HG03565 (cell line): ENCODE measurements around the gene DUS1L.

Experiments used
- ATAC-seq: cut with Tn5 transposase; IDR thresholded peaks from one replicate; pipeline ENCODE4 v1.9.1; 2021; ENCODE audit warnings: mild to moderate bottlenecking, moderate library complexity; ENCODE audit not compliant: unreplicated experiment

DUS1L gene

GRCh38 chr17:82065638-82066303, at the start of gene DUS1L:
Gene DUS1L, minus strand, starts transcription at chr17:82065804. Its CDS starts 745 bp downstream, at chr17:82065059.
- peak; percentile 61 for ATAC-seq

DNA sequence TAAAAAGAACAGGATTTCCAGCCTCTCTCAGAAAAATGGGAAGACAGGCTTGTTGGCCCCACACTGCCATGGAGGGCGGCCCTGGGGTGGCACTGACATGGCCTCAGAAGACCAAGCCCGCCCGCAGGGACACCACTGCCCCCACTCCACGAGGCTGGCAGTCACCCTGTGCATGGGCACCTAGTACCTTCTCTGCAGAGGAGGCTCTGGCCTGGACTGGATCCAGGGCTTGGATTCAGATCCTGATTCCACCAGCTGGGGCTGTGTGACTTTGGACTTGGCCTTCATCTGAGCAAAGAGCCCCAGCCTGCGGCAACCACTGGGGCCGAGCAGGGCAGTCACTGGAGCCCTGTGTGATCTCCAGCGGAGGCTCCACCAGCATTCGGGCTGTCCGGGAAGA, 49.3 kb upstream of the DUS1L start:
- ATAC-seq = no peak

DNA sequence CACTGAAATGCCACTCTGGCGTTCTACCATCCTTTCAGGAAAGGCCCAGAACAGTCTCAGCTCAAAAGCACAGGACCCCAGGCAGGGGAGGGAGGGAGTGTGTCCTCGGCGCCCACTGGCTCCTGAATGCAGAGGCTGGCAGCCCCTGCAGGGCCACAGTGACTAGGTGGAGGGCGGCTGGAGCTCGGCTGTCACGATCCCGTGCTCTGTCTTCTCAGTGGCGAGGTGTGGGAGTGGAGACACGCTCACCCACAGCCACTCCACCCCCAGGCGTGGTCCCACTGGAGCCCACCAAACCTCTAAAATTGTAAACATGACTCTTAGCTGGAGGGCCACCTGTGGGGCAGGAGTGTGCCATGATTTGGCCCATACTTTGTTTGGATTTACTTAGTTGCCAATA, 48.8 kb upstream of the DUS1L start:
- ATAC-seq = no peak

DNA sequence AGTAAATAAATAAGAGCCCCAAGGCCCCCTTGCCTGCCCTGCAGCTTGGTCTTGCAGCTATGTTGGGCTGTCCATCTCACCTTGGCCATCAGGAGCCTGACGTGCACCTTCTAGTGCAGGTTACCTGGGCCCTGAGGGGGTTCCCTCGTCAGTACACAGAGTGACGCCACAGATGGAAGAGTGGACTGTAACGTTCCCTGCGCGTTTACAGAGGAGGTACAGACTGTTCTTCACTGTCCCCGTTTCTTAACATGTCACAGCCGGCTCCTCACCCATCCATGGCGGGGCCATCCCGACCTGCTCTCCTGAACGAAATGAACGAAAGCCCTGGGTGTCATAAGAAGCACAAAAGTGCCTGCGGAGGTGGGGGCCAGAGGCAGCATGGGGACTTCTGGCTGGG, 48.3 kb upstream of the DUS1L start:
- no peak for ATAC-seq

DNA sequence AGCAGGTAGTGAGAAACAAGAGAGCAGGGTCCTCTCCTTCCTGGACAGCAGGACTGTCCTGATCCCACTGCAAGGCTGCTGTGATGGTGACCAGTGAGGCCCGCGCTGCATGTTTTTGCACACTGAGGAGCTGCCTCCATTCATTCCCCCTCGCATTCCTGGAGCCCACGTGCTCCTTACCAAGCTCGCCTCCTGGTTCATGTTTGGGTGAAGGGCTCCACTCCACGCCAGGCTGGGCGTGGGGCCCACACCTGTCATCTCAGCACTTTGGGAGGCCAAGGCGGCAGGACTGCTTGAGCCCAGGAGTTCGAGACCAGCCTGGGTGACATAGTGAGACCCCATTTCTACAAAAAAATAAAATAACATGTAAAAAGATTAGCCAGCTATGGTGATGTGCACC, 47.8 kb upstream of the DUS1L start:
- no peak for ATAC-seq

DNA sequence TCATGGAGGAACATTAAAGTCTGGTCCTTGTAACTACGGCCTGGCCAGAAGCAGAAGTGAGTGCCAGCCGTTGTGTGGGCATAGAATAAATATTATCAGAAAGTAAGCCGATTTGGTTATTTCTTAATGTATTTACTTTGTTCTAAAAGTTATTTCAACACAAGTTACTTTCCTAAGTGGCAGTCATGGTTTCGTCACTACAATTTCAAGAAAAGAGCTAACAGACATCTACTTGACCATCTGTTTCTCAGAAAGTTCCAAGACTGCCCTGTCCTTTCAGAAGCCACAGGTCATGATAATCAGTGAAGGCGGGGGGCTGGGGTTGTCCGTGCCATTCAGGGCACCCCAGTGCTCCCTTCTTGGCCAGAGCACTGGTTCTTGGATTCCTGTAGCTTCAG, 47.3 kb upstream of the DUS1L start:
- ATAC-seq = no peak

GRCh38 chr17:82112181-82112913, 46.7 kb upstream of the DUS1L start:
- no peak for ATAC-seq

GRCh38 chr17:82110298-82110697, 44.7 kb upstream of the DUS1L start:
- no peak for ATAC-seq

GRCh38 chr17:82108961-82109475, 43.4 kb upstream of the DUS1L start:
- ATAC-seq = no peak

DNA sequence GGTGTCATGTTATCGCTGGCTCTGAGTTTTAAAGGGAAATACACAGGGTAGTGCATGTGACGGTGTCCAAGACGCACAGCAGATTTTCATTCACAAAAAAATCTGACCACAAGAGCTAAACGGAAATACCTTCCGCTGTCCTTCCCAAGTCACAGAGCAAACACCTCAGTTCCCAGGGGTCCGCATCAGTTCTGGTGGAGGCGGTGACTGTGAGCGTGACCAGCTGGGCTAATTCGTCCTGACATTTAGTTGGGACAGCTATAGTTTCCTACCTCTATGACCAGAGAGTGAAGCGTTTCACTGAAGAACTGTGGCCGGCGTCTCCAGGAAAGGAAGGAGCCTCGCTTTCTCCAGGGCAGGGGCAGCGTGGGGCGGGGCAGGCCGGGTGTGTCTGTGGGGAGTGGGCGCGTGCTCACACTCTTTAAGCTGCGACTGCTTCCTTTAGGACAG, 42.9 kb upstream of the DUS1L start:
- no peak for ATAC-seq

- no peak for ATAC-seq
Observed at GRCh38 chr17:82108038-82108437, 42.4 kb upstream of the DUS1L start.

- no peak for ATAC-seq
Observed at GRCh38 chr17:82107341-82107860, 41.8 kb upstream of the DUS1L start.

DNA sequence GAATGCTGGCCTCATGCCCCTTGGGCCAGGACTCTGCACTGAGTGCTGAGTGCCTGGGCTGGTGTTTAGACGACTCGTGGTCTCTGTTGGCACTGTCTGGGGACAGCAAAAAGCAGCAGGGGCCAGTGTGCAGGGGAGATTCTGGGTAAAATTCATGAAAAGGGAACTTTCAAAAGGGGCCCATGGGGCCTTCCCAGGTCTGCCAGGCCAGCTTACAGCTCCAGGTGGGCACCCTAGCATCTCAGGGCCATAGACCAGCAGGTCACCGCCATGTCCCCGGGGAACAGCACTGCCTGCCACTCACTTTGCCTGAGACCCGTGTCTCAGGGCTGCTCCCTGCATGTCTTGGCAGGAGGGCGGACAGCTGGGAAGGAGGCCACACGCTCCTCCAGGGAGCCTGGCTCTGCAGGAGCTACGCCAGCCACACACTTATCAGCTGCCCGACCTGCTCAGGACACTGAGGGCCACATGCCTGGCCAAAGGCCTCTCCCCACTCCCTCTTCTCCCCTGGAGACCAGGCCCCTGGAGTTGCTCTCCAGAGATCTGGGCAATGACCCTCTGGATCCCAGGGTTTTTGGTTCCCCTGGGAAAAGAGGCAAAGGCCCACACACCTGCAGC, 41.2 kb upstream of the DUS1L start:
- no peak for ATAC-seq

GRCh38 chr17:82105882-82106687, 40.5 kb upstream of the DUS1L start:
- ATAC-seq = peak; percentile 46

- ATAC-seq = no peak
Observed at GRCh38 chr17:82105417-82105881, 39.8 kb upstream of the DUS1L start.

- no peak for ATAC-seq
Observed at GRCh38 chr17:82104797-82105416, 39.3 kb upstream of the DUS1L start.

DNA sequence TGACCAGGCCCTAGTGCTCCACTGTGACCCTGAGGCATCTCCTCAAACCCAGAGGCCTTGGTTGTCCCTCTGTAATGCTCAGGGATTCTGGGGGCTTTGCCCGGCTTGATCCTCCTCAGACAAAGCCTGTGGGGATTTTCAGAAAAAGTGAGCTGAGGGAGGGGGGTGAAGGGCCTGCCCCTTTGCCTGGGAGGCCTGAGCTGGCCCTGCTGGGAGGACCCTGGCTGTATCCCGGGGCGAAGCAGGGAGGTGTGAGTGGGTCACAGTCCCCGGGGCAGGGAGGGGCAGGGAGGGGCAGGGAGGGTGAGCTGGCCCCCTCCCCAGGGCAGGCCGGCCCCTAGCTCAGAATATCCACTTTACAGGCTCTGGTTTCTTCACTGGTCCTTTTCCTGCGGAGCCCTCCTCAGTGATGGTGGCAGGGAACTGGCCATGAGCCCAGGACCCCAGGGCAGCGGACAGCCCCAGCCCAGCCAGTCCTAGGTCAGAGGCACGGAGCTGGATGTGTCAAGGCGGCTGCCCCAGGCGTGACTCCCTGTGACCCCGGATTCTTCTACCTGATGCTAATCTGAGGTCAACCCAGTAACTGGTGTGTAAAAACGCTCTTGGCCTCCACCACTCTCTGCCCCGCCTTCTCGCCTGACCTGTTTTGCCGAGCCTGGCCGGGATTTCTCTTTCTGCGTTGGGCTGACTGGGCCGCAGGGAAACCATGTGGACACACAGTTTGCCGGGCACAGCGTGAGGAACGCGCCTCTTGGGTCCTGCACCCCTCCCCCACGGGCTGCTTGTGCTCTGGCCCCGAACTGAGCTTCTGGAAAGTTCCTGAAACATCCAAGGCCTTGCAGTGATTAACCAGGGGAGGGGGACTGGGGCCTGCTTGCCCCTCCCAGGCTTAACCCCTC, 38.2 kb upstream of the DUS1L start:
- ATAC-seq = no peak

- no peak for ATAC-seq
Observed at GRCh38 chr17:82101767-82102679, 36.4 kb upstream of the DUS1L start.
